Suppressor macrophage (primary cell): ENCODE measurements around the gene ZNF385B.
"Not testable (repeated sequence)": the region's sequence is repeated elsewhere in the genome, so short reads cannot be mapped to it uniquely, and the experiment has no call there.

Experiments
- DNase-seq, 4 experiments: peaks; one replicate each; pipeline ENCODE4 v3.0.0-alpha.2; 2020 to 2022

The ZNF385B gene

DNA sequence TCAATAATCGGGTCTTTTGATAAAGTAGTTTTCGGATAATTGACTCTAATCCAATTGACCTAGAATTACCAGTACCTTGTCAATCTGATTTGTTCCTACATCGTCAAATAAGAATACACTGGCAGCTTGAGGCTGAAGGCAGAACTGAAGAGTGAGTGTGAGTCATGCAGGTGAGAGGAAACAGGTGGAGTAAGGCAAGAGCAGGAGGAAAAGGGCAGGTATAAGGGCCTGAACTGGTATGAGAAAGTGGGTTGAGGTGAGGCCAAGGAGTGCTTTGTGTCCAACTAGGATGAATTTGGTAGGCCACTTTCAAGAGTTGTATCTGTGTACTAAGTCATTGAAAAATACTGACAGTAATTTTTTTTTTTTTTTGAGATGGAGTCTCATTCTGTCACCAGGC is 186.0 kb downstream of the ZNF385B start:
- DNase-seq, result no peak

DNA sequence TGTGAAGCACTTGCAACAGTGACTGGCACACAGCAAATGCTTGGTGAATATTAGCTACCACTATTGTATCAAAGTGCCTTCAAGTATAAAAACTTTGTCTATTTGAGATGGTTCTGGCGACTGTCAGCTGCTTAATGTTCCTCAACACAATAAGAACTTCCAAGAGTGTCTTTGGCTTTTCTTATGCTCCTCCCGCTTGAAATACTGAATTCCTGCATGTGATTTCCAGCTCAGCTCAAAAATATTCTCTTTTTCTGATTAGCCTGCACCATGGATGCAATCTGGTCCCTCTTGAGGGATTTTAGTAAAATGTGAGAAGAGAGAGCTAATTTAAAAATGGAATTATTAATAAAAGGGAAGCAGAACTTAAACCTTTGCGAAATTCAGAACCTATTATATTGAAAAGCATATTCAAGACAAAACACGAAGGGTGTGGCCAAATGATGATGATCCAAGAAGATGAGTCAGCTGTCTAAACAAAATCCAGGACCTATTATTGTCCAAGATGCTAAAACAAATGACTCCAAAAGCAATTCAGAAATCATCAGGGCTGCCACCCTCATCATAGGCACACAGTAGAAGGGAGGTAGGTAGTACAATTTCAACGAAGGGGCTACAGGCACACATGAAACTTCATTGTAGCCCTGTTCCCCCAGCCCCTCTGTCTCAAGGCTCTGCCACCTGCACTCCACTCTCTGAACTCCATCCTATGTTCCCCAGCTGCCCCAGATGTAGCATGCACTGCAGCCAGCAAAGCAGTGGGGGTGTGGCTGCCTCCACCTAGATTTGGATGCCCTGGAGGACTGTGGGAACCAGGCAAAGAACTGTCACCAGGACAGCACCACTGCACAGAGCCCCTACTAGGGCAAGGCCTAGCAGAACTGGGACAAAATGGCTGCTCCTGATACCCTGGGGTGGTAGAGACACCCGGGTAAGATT is 190.1 kb downstream of the ZNF385B start:
- DNase-seq, result no peak

DNA sequence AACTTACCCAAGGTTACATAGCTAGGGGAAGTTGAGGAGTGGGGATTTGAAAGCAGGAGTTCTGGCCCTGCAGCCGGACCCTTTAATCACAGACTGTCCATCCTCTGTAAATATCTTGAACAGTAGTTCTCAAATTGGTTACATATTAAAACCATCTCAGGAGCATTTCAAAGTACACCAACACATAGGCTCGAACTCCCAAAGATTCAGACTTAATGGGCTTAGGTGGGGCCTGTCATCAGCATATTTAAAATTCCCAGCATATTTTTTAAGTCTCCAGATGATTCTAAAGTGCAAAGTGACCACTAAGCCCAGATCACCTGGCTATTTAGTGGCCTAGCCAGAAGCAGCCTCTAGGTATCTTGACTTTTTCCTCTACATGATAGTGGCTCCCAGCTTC is 192.2 kb downstream of the ZNF385B start:
- DNase-seq, result no peak

DNA sequence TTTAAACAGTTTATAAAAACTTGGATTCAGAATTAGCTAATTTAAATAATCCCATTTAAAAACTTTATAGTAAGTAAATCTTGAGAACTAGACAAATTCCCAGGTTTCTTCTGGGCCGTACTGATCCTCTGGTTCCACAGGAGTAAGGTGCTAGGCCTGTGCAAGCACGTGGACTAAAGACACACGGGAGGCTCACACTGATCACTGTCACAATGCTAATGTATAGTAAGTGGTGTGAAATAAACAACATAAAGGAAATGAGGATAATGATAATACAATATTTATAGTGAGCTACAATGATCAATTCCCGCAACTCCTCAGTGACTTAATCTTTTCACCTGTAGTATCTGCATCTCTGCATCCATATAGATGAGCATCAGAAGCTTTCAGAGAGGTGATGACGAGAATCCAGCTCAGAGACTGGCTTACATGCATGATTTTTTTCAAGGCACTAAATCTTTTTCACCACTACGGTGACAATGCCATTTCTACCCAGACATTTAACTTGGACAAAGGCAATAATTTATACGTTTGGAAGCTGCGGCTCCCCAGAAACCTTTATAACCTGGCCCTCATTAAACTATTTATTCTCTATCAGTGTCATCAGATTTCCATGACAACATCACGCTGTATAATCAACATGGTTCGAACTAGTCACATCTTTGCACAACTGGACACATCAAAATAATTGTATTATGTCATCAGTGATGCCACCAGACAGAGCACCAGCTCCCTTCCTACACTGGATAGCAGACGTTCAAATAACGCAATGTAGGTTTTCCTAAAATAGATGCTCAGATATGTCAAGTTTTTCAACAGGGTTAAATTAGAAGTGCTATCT is 196.2 kb downstream of the ZNF385B start:
- no peak for DNase-seq

DNA sequence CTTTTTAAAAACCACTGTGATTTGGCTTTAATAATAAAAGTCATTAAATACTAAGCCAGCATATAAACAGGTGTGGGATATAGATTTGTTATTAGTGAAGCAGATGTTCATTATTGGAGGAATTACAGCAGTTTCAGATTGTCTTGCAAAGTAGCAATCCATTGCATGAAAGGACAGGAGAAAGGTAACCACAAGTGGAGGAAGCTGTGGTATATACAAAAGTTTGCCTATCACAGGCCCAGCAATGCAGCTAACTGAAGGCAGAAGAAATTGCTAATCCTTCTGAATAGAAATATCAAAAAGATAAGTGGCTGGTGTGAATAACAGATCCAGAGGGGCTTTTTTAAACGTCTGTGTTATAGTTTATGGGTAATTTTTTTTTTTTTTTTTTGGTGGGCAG is 199.4 kb downstream of the ZNF385B start:
- no peak for DNase-seq

DNA sequence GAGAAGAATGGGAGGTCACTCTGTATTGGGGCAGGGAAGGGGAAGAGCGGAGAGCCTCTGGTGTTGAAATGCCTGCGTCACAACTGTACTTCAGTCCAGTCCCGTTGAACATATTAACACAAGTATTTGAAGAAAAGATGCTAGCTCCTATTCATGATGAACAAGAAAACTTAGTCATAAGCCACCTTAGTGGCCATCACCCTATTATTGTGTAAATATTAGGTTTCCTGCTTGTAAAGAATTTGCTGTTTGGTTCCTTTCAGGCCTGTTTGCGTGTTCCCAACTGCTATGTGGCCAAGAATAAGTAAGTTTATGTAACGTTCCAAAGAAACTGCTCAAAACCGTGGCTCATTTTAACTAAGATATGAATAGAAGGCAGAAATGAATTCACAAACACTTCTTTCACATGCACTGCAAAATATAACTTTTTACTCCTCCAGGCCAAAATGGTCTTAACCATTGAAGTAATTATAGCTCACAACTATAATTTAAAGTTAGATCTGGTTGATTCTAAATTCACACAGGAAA is 204.3 kb downstream of the ZNF385B start:
- DNase-seq, result no peak

DNA sequence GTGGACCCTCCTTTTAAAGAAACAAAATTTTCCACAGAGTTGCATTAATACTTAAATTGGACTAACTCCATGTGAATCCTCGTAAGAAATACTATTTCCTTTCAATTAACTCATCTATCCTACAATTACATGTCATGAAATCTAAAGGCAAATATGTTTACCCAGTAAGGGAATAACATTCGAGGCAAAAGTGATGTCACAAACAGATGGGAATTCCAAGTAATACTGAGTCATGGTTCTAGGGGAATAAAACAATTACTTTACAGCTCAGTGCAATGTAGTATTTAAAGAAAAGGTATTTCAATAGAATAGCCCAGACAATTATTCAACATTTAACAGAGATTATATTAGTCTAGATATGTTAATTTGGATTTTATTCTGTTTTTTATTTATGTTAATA is 205.8 kb downstream of the ZNF385B start:
- DNase-seq, result no peak

DNA sequence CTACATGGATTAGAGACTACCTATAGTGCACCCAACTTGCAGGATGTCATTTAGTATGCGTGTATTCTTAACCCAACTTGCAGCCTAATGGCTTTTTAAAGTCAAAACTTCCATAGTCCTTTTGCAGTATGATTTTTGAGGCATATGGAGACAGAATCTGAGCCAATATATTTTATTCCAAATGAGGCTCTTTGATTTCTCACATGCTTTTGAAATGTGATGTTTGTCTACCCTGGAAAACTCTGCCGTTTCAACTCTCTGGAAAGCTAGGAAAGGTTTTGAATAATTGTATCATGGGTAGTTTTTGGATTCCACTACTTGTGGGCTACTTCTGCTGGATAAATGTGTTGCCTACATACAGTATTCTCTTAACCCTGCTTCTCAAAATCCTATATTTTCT is 206.6 kb downstream of the ZNF385B start:
- no peak for DNase-seq

DNA sequence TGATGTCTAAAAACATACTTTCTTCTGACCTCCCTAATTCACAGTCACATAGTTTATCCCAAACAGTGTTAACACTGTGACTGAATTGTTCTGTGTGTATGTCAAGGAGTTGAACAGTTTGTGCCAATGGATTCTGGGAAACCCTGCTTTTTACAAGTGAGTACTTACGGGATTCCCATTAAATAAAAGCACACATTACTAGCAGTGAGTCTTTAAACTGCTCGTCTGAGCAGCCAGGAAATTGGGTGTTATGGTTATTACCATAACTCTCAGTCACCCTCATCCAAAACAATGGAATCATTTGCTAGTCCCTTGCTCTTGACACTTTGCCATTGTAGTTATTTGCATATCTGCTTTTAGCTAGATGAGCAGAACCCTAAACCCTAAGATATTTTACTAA is 209.1 kb downstream of the ZNF385B start:
- DNase-seq, result no peak

DNA sequence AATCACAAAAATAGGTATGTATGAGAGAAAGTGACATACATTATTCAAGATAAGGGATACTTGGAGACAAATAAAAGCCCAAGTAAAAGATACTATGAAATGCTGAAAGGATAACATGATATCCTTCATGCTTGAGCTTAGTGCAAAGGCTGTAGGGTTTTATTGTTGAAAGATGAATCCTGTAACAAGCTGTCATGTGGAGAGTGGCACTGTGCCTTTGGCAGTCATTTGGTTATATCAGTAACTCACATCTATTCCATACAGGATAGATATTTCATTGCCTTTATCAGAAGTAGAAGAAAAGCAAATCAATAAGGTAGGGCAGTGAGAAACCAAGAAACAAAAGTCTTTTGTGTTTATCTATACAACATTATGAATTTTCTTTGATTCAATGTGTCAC is 211.0 kb downstream of the ZNF385B start:
- DNase-seq, result no peak

DNA sequence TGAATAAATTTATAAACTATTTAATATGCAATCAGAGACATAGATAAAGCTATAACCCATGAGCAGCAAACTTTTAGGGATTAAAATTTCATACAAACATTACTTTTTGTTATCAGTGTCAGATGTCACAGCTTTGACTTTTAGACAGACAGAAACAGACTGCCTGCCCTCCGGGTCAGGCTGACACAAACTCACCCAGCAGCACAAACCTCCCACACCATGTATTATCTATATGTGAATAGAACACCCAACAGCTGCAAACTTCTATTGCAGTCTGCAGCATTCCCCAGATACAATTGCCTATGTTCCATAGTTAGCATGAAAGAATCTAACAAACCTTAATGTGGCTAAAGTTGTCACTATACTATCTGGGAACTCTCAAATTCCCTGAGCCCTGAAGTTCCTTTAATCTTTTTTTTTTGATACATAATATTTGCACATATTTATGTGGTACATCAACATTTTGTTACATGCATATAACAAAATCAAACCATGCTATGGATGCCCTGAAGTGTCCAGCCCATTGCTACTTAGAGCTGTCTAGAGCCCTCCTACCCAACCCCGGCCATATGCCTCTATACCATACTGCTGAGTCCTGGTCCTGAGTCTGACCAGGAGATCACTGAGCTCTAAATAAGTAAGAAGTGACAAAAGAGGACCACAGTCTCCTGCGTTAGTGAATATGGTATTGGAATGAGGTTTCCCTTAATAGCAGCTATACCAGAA is 214.4 kb downstream of the ZNF385B start:
- no peak for DNase-seq

DNA sequence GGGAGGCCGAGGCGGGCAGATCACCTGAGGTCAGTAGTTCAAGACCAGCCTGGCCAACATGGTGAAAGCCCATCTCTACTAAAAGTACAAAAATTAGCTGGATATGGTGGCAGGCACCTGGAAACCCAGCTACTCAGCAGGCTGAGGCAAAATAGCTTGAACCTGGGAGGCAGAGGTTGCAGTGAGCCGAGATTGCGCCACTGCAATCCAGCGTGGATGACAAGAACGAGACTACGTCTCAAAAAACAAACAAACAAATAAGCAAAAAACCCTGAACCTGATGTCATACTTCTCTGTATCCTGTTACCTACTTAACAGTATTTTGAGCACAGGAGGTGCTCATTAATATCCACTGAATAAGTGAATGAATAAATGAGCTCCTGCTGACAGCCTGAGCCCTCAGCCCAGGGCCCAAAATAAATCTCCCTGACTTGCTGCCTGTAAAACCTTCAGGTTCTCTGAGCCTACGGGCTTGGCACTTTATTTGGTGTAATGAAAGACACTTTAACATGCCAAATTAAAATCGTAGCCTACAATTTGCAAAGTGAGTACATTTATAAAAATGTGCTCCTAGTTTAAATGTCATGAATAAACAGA is 215.1 kb downstream of the ZNF385B start:
- DNase-seq, result no peak

DNA sequence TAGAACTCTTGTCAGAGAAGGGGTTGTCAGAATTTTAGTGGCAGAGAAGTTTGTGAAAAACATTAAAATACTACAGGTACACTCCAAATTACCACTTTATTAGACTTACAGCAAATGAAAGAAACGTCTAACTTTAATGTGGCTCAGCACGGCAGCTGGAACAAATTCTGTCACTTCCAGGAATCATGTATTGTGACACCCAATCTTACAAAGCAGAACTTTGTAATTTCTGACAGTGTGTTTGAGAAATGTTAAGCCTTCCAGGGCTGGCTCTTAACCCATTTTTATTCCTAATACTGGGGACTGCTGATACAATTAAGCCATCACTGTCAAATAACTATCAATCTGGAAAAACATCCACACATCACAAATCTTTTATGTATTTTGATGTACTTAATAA is 216.4 kb downstream of the ZNF385B start:
- no peak for DNase-seq

DNA sequence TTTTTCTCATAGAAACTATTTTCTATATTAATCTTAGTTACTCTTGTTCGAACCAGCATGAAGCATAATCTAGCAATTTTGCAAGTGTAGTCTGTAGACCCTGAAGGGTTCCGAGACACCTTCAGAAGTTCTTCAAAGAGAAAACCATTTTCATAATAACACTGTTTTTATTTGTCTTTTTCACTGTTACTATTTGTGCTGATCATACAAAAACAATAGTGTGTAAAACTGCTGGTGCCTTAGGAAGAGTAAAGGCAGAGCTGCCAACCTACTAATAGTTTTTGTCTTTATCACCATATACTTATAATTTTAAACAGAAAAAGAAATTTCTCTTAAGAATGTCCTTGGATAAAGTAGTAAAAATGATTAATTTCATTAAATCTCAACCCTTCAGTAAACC is 218.9 kb downstream of the ZNF385B start:
- no peak for DNase-seq

DNA sequence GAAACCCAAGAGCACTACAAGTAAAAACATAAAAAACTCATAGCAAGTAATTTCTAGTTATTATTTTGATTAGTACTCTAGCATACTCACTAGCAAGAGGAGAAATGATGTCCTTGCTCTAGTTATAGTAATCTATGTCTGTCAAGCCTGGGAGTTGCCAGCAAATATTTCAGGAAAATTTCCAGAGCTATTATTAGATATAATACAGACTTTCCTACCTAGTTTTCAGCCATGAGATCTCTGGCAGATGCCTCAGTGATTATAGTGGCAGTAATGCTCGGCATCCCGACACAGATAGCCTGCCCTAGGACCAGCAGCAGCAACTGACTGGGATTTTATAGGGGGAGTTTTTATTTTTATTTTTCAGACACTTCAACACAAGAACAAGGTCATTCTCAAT is 224.4 kb downstream of the ZNF385B start:
- DNase-seq, result no peak

DNA sequence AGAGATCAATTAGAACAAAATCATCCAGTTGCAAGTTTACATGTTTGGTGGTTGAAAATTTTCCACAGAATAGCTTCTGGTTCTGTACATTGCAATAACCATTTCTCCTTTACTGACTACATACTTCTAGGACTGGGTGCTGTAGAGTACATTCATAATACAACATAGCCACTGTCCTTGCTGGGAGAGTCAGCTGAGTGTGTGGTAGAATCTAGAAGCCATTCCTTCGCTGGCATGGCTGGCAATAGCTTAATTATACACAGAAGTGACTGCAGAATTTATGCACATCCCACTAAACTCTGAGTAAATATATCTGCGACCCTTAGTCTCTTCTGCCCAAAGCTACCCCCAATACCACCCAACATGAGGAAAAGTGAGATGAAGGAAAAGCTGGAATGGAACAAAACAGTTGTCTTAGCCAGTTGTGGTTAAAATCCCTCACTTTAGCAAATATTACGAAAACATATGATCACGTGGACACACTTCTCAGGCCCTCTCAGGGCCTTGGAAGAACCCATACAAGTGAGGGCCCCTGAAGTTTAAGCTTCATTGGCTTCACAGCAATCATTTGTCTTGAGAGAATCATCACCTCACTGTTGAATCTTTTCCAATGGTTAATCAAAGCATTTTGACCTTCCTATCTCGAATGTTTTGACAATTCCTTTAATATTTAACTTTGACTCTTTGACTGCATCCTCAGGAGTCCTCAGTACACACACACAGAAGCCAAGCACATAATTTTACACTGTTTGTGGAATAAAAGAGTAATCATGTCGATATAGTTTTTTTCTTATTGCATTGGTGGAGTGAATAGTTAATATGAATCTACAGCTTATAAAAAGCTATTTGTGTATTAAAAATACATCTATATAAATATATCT is 225.1 kb downstream of the ZNF385B start:
- no peak for DNase-seq

DNA sequence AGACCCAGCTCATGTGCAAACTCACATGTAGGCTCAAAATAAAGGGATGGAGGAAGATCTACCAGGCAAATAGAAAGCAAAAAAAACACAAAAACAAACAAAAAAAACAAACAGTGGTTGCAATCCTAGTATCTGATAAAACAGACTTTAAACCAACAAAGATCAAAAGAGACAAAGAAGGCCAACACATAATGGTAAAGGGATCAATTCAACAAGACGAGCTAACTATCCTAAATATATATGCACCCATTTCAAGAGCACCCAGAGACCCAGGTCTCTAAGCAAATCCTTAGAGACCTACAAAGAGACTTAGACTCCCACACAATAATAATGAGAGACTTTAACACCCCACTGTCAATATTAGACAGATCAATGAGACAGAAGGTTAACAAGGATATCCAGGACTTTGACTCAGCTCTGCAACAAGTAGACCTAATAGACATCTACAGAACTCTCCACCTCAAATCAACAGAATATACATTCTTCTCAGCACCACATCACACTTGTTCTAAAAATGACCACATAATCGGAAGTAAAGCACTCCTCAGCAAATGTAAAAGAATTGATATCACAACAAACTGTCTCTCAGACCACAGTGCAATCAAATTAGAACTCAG is 229.5 kb downstream of the ZNF385B start:
- not testable (repeated sequence) for DNase-seq

DNA sequence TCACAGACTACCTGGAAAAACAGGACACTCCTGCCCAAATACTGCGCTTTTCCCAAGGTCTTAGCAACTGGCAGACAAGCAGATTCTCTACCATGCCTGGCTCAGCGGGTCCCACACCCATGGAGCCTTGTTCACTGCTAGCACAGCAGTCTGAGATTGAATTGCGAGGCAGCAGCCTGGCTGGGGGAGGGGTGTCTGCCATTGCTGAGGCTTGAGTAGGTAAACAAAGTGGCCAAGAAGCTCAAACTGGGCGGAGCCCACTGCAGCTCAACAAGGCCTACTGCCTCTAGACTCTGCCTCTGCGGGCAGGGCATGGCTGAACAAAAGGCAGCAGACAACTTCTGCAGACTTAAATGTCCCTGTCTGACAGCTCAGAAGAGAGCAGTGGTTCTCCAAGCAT is 231.6 kb downstream of the ZNF385B start:
- DNase-seq, result not testable (repeated sequence)

DNA sequence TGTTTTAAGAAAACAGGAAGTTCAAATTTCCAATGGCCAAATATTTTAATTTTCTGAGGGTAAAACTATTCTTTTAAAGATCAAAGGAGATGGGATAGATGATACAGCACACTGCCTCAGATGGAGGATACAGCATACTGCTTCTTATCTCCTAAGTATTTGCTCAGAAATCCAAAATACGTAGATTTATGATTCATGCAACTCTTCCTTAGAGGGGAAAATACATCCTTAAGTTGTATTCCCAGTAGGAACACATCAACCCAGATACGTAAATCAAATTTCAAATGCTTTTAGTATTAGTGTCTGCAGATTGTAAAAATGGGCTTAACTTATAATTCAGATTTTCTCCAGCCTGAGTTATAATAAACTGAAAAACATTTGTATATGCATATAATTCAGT is 235.2 kb downstream of the ZNF385B start:
- DNase-seq, result no peak

DNA sequence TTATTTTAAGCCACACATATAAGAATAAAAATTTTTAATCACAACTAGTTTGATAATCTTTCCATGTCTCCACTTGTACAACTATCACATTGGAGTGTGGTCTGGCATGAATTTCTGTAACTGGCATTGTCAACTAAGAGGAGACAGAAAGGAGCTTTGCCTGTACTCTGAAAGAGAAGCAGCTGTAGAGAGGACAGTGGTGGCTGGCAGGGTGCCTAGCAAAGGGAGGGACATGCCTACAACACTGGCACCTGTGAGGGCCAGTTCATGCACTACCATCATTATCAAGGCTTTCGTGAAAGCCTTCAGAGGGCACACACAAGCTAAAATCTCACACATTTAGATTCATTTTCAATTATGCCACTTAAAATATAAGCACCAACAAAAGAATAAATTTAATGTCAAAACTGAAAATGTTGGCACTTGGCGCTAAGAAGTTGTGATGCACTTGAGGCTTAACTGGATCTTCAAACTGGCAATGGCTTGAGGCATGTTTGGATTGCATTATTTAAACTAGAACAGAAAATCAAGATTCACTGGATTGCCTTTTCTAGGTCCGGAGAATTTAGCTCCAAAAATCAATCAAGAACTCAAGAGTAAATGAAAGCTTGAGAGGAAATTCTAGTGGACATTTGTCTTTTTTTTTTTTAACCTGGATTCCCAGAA is 238.6 kb downstream of the ZNF385B start:
- DNase-seq, result no peak
